Effector memory CD4-positive, alpha-beta T cell (primary cell): ENCODE measurements around the gene ZNF580.

ENCODE experiments used
- DNase-seq, 3 donors: peaks; one replicate each; pipeline ENCODE4 v3.0.0-alpha.2; 2020
- H3K27ac ChIP-seq: 2 replicates; pipeline ENCODE4 v1.7.0; 2013; ENCODE audit warnings: mild to moderate bottlenecking, low read length, moderate library complexity; ENCODE audit not compliant: insufficient read depth, poor library complexity, severe bottlenecking
- H3K27me3 ChIP-seq: replicated peaks from 2 replicates; pipeline ENCODE4 v1.7.0; 2013; ENCODE audit warnings: mild to moderate bottlenecking, low read length; ENCODE audit not compliant: insufficient read depth, control insufficient read depth, poor library complexity, severe bottlenecking
- H3K36me3 ChIP-seq: 2 replicates; pipeline ENCODE4 v1.7.0; 2013; ENCODE audit warnings: mild to moderate bottlenecking, low read length, moderate library complexity; ENCODE audit not compliant: control insufficient read depth, insufficient read depth
- H3K4me1 ChIP-seq: 2 replicates; pipeline ENCODE4 v1.7.0; 2013; ENCODE audit warnings: low read length, mild to moderate bottlenecking; ENCODE audit not compliant: control insufficient read depth, insufficient read depth, poor library complexity, severe bottlenecking
- H3K4me3 ChIP-seq: 2 replicates; pipeline ENCODE4 v1.7.0; 2013; ENCODE audit warnings: low read length, low read depth, mild to moderate bottlenecking; ENCODE audit not compliant: insufficient read depth, poor library complexity, severe bottlenecking
- H3K9me3 ChIP-seq: 2 replicates; pipeline ENCODE4 v1.7.0; 2013; ENCODE audit warnings: mild to moderate bottlenecking, low read length, moderate library complexity; ENCODE audit not compliant: control insufficient read depth

The ZNF580 gene

DNA sequence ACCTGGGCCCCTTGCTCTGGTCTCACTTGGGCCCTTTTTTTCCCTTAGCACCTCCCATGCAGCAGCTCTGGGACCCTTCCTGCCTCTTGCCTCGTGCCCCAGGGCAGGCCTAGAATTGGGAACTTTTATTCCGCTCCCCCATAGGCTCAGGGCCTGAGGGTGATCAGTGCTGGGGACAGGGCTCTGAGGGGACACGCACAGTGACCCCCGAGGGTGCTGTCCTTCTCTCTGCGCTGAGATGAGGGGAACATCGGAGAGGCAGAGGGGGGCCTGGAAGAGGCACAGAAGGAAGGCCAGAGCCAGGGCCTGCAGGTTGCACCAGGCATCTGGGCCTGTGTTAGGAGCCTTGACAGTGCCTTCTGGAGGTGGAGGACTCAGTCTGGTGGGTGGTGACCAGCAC, 45.0 kb downstream of the ZNF580 start:
- H3K27ac ChIP-seq, result no peak overlapping the region
- no peaks in the 10 kb centered on the region for H3K4me1 ChIP-seq
- no peak overlapping the region for H3K4me3 ChIP-seq
- no peaks in the 10 kb centered on the region for H3K9me3 ChIP-seq
- H3K27me3 ChIP-seq, result no peaks in the 10 kb centered on the region
- H3K36me3 ChIP-seq, result peaks cover 59% of the 10 kb centered on the region
- DNase-seq, result no peak

GRCh38 chr19:55686311-55687050, 45.7 kb downstream of the ZNF580 start:
- H3K4me3 ChIP-seq, result no peak overlapping the region
- H3K27ac ChIP-seq, result no peak overlapping the region
- no peaks in the 10 kb centered on the region for H3K9me3 ChIP-seq
- H3K27me3 ChIP-seq, result no peaks in the 10 kb centered on the region
- no peaks in the 10 kb centered on the region for H3K4me1 ChIP-seq
- no peak for DNase-seq
- H3K36me3 ChIP-seq, result peaks cover 62% of the 10 kb centered on the region

GRCh38 chr19:55687281-55688201, 46.7 kb downstream of the ZNF580 start:
- Histone ChIP-seq H3K4me3 (no peak overlapping the region), H3K9me3 (no peaks in the 10 kb centered on the region), H3K4me1 (no peaks in the 10 kb centered on the region), H3K27ac (no peak overlapping the region), H3K36me3 (peaks cover 72% of the 10 kb centered on the region), H3K27me3 (no peaks in the 10 kb centered on the region)
- DNase-seq, result no peak

GRCh38 chr19:55688422-55689218, 47.8 kb downstream of the ZNF580 start:
- peaks cover 81% of the 10 kb centered on the region for H3K36me3 ChIP-seq
- no peak overlapping the region for H3K4me3 ChIP-seq
- no peak overlapping the region for H3K27ac ChIP-seq
- no peaks in the 10 kb centered on the region for H3K9me3 ChIP-seq
- H3K4me1 ChIP-seq, result no peaks in the 10 kb centered on the region
- H3K27me3 ChIP-seq, result no peaks in the 10 kb centered on the region
- no peak for DNase-seq

DNA sequence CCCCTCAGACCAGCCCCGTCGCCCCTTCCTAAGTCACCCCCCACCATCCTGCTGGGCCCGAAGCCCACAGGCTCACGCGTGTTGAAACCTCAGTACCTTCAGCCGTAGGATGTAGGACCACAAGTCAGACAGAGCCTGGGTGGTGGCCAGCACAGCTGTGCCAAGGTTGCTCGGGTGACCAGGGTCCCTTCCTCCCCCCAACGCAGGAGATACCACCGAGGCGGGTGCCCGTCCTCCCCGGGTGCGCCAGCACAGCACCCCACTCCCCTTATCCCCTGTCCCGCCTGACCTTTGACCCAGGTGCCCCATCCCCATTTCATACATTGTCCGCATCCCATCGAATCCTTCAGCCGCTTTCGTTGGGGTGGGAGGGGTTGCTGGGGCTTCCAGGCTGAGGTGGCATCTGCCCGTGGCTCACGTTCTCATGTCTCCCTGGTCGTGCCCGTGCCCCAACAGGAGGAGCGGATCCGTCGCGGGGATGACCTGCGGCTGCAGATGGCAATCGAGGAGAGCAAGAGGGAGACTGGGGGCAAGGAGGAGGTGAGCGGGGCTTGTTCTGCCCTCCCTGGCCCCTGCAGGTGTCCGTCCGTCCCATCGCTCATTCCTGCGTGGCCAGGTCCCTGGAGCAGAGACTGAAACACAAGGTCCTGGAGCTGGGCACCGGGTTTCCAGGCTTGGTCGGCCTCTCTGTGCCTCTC, 48.8 kb downstream of the ZNF580 start:
- no peak overlapping the region for H3K27ac ChIP-seq
- H3K36me3 ChIP-seq, result peaks cover 82% of the 10 kb centered on the region
- H3K4me3 ChIP-seq, result no peak overlapping the region
- no peaks in the 10 kb centered on the region for H3K9me3 ChIP-seq
- no peaks in the 10 kb centered on the region for H3K27me3 ChIP-seq
- DNase-seq, result no peak
- H3K4me1 ChIP-seq, result no peaks in the 10 kb centered on the region

- Histone ChIP-seq H3K9me3 (no peaks in the 10 kb centered on the region), H3K27me3 (no peaks in the 10 kb centered on the region), H3K27ac (no peak overlapping the region), H3K36me3 (peaks cover 82% of the 10 kb centered on the region), H3K4me1 (no peaks in the 10 kb centered on the region), H3K4me3 (no peak overlapping the region)
- DNase-seq, result no peak
Observed at GRCh38 chr19:55690109-55690768, 49.4 kb downstream of the ZNF580 start.

GRCh38 chr19:55690769-55691545, 50.2 kb downstream of the ZNF580 start:
- DNase-seq, result no peak
- Histone ChIP-seq H3K9me3 (no peaks in the 10 kb centered on the region), H3K27ac (no peak overlapping the region), H3K4me1 (no peaks in the 10 kb centered on the region), H3K4me3 (no peak overlapping the region), H3K36me3 (peaks cover 81% of the 10 kb centered on the region), H3K27me3 (no peaks in the 10 kb centered on the region)

- Histone ChIP-seq H3K9me3 (no peaks in the 10 kb centered on the region), H3K27me3 (no peaks in the 10 kb centered on the region), H3K4me3 (no peak overlapping the region), H3K27ac (no peak overlapping the region), H3K36me3 (peaks cover 80% of the 10 kb centered on the region), H3K4me1 (no peaks in the 10 kb centered on the region)
- no peak for DNase-seq
Observed at GRCh38 chr19:55691561-55692481, 51.0 kb downstream of the ZNF580 start.
